A549 (cell line): ENCODE measurements around the gene CACNA1D. TPM values are rescaled to one million over a fixed set of nuclear protein-coding genes. Genes with fewer than 3 reads are reported as not detected.

Experiments
- ATAC-seq, 2 experiments: fragments of 200-7000 bp in 1 of 2; fragments of >200 bp in 1 of 2; cut with Nextera tagmentation in 1 of 2; cut with Tn5 transposase in 1 of 2; 3 replicates each; pipeline versions ENCODE4 v1.8.0 to v1.9.1; 2018 to 2020; ENCODE audit warnings: mild to moderate bottlenecking in 1 of 2, moderate library complexity in 1 of 2
- CTCF ChIA-PET: fragments of 300-600 bp; sonication (Branson Sonifier 250); formaldehyde crosslinking; extraction: SDS; loops from one replicate; lab custom pipeline; 2021; ENCODE audit warnings: antibody characterized with exemption, inconsistent platforms; lab: Yijun Ruan, JAX
- POLR2A ChIA-PET: fragments of 350-600 bp; formaldehyde crosslinking; extraction: SDS; loops from one replicate; lab custom pipeline; 2021; ENCODE audit warnings: antibody characterized with exemption, inconsistent platforms; lab: Yijun Ruan, JAX
- DNase-seq, 2 experiments: peaks; one replicate each; pipeline versions ENCODE4 v3.0.0 to v3.0.0-alpha.2; 2011 to 2016; ENCODE audit warnings: low read depth in 1 of 2, low spot score in 1 of 2
- FAIRE-seq: peaks from 2 replicates; lab custom pipeline; 2011; peaks lifted over from hg19 to GRCh38; lab: Jason Lieb, UNC
- H3K27ac ChIP-seq, 2 experiments: fragments of >200 bp; sonication (Bioruptor Twin); formaldehyde crosslinking; 3 replicates each; pipeline ENCODE4 v1.5.1; 2016 to 2017
- H3K4me1 ChIP-seq: fragments of >200 bp; sonication (Bioruptor Twin); formaldehyde crosslinking; 3 replicates; pipeline ENCODE4 v1.6.1; 2016
- H3K4me2 ChIP-seq: fragments of >200 bp; sonication (Bioruptor Twin); formaldehyde crosslinking; 3 replicates; pipeline ENCODE4 v1.6.1; 2016
- H3K4me3 ChIP-seq: fragments of >200 bp; sonication (Bioruptor Twin); formaldehyde crosslinking; 3 replicates; pipeline ENCODE4 v1.5.1; 2016
- H3K9me3 ChIP-seq: fragments of >200 bp; sonication (Bioruptor Twin); formaldehyde crosslinking; 3 replicates; pipeline ENCODE4 v1.6.1; 2016
- ATOH8 ChIP-seq: fragments of 250-450 bp; sonication (Bioruptor Pico); IDR thresholded peaks from 2 replicates; pipeline ENCODE4 v1.5.0; 2020; ENCODE audit warnings: low read depth, mild to moderate bottlenecking, moderate library complexity
- CBX2 ChIP-seq: fragments of 200-600 bp; sonication (generic); IDR thresholded peaks from 2 replicates; pipeline ENCODE4 v1.6.1; 2016; ENCODE audit warnings: low read depth, mild to moderate bottlenecking, borderline replicate concordance
- CEBPB ChIP-seq, 2 experiments: fragments of >200 bp in 1 of 2; sonication (Bioruptor Twin) in 1 of 2; formaldehyde crosslinking in 1 of 2; IDR thresholded peaks; 2 replicates each; pipeline ENCODE4 v1.6.1; 2012 to 2016
- CHD2 ChIP-seq: fragments of 150-350 bp; IDR thresholded peaks from 2 replicates; pipeline ENCODE4 v1.6.1; 2014; ENCODE audit warnings: low read length; ENCODE audit not compliant: partially characterized antibody
- EHMT2 ChIP-seq: fragments of 200-600 bp; sonication (generic); IDR thresholded peaks from 2 replicates; pipeline ENCODE4 v1.6.1; 2016; ENCODE audit warnings: antibody characterized with exemption, low read depth, mild to moderate bottlenecking, moderate library complexity
- ELK1 ChIP-seq: fragments of 150-350 bp; IDR thresholded peaks from 2 replicates; pipeline ENCODE4 v1.6.1; 2014; ENCODE audit warnings: low read depth, mild to moderate bottlenecking, low read length
- ESRRA ChIP-seq: fragments of 150-350 bp; IDR thresholded peaks from 2 replicates; pipeline ENCODE4 v1.6.1; 2014; ENCODE audit warnings: mild to moderate bottlenecking, low read length, borderline replicate concordance
- FOSB ChIP-seq: fragments of 250-450 bp; sonication (Bioruptor Pico); IDR thresholded peaks from 2 replicates; pipeline ENCODE4 v1.5.0; 2020; ENCODE audit warnings: mild to moderate bottlenecking, moderate library complexity
- FOXS1 ChIP-seq: fragments of 250-450 bp; sonication (Bioruptor Pico); IDR thresholded peaks from 2 replicates; pipeline ENCODE4 v1.5.0; 2020; ENCODE audit warnings: mild to moderate bottlenecking, moderate library complexity
- HES2 ChIP-seq: fragments of >200 bp; sonication (Bioruptor Twin); formaldehyde crosslinking; IDR thresholded peaks from 2 replicates; pipeline ENCODE4 v1.6.1; 2016
- HOXB5 ChIP-seq: fragments of 250-450 bp; sonication (Bioruptor Pico); IDR thresholded peaks from 2 replicates; pipeline ENCODE4 v1.5.0; 2020; ENCODE audit warnings: mild to moderate bottlenecking, moderate library complexity
- MAX ChIP-seq: IDR thresholded peaks from 2 replicates; pipeline ENCODE4 v1.6.1; 2012
- PBX3 ChIP-seq: IDR thresholded peaks from 2 replicates; pipeline ENCODE4 v1.6.1; 2012
- SMC3 ChIP-seq: fragments of >200 bp; sonication (Bioruptor Twin); formaldehyde crosslinking; IDR thresholded peaks from 3 replicates; pipeline ENCODE4 v1.6.1; 2018; ENCODE audit warnings: inconsistent platforms
- TFCP2L1 ChIP-seq: fragments of 250-450 bp; sonication (Bioruptor Pico); IDR thresholded peaks from 2 replicates; pipeline ENCODE4 v1.5.0; 2021; ENCODE audit warnings: mild to moderate bottlenecking
- ZC3H11A ChIP-seq: fragments of 450-650 bp; IDR thresholded peaks from 2 replicates; pipeline ENCODE4 v1.6.1; 2014; ENCODE audit warnings: antibody characterized with exemption, mild to moderate bottlenecking
- ZNF302 ChIP-seq: fragments of 250-450 bp; sonication (Bioruptor Pico); IDR thresholded peaks from 2 replicates; pipeline ENCODE4 v1.9.0; 2021; ENCODE audit warnings: inconsistent platforms, mild to moderate bottlenecking, moderate library complexity
- ZSCAN20 ChIP-seq: fragments of 250-450 bp; sonication (Bioruptor Pico); IDR thresholded peaks from 2 replicates; pipeline ENCODE4 v1.8.0; 2022; ENCODE audit warnings: mild to moderate bottlenecking, moderate library complexity
- whole genome bisulfite sequencing: methylation state at CpG from one replicate; pipeline ENCODE4 v1.1.6; 2017; ENCODE audit errors: missing lambda C conversion rate; 5-methylcytosine and 5-hydroxymethylcytosine counted together
- polyA plus RNA-seq, 4 experiments: library from polyadenylated mRNA; depleted of rRNA in 3 of 4; stranded (reverse); fragments of >200 nt; fragmentation: RNase III in 1 of 4; extraction: RNeasy Plus Mini Kit Qiagen cat#74134 plus additional on column Dnase treatment in 1 of 4; gene quantifications; 2 replicates in 3 of 4; 3 replicates in 1 of 4; pipeline ENCODE4 v1.2.3, GENCODE V29; 2011 to 2017

CACNA1D gene
- polyA plus RNA-seq, 2 of the 4 experiments (the other 2 are of a cell fraction) = 1.1 to 10.7 TPM

GRCh38 chr3:53802256-53802880 is 308.0 kb downstream of the CACNA1D start:
- no peak for DNase-seq
- TF ChIP-seq EHMT2 = no peak
- no peak for TF ChIP-seq TFCP2L1 (CRISPR knock-in tag)
- no peak for TF ChIP-seq ATOH8 (CRISPR knock-in tag)
- no peak for TF ChIP-seq ZC3H11A
- no peak for TF ChIP-seq ELK1
- no peak for TF ChIP-seq FOXS1 (CRISPR knock-in tag)
- no peak for TF ChIP-seq MAX
- TF ChIP-seq CHD2 = no peak
- no peak for TF ChIP-seq CBX2
- TF ChIP-seq SMC3 = no peak
- TF ChIP-seq ESRRA = no peak
- no peak for TF ChIP-seq HOXB5
- no peak for TF ChIP-seq ZSCAN20 (CRISPR knock-in tag)
- no peak for TF ChIP-seq PBX3
- no peak for TF ChIP-seq ZNF302 (CRISPR knock-in tag)
- no peaks in the 10 kb centered on the region for H3K9me3 ChIP-seq
- WGBS = 87% methylated on average over 6 of the region's 8 CpGs
- POLR2A ChIA-PET = no interaction called here
- peaks cover 23% of the 10 kb centered on the region for H3K4me1 ChIP-seq
- FAIRE-seq = no peak
- H3K4me3 ChIP-seq = no peak overlapping the region
- H3K27ac ChIP-seq = no peak overlapping the region
- H3K4me2 ChIP-seq = no peak overlapping the region
- CTCF ChIA-PET = no interaction called here
- no peak for ATAC-seq

GRCh38 chr3:53803124-53803815 is 308.9 kb downstream of the CACNA1D start:
- no peak for DNase-seq
- 81% methylated on average over 9 of the region's 18 CpGs for WGBS
- ATAC-seq = no peak
- POLR2A ChIA-PET = no interaction called here
- no peak for TF ChIP-seq HES2
- H3K4me3 ChIP-seq = no peak overlapping the region
- no peak overlapping the region for H3K4me2 ChIP-seq
- no peak for FAIRE-seq
- CTCF ChIA-PET = no interaction called here
- no peaks in the 10 kb centered on the region for H3K9me3 ChIP-seq
- no peak overlapping the region for H3K27ac ChIP-seq
- peaks cover 23% of the 10 kb centered on the region for H3K4me1 ChIP-seq

GRCh38 chr3:53803816-53804695 is 309.6 kb downstream of the CACNA1D start:
- WGBS = 77% methylated on average over 16 of the region's 20 CpGs
- H3K4me2 ChIP-seq = peak overlapping the region; percentile 59; the same call in 2 of the 3 replicates
- H3K4me1 ChIP-seq = peaks cover 23% of the 10 kb centered on the region
- TF ChIP-seq CBX2 = no peak
- TF ChIP-seq SMC3 = no peak
- no peak for TF ChIP-seq ESRRA
- no peak for TF ChIP-seq FOSB (CRISPR knock-in tag)
- TF ChIP-seq ELK1 = no peak
- TF ChIP-seq CEBPB (IDR thresholded peaks at IDR 0.05) = no peak
- ChIA-PET CTCF (no interaction called here), POLR2A (no interaction called here)
- no peaks in the 10 kb centered on the region for H3K9me3 ChIP-seq
- no peak overlapping the region for H3K4me3 ChIP-seq
- DNase-seq = no peak
- no peak for ATAC-seq
- H3K27ac ChIP-seq = peak overlapping the region in 1 of 2 experiments; percentile 61; a peak in 2 of 6 replicates
- FAIRE-seq = no peak
